Measurements from ENCODE around the gene VSNL1. TPM values are rescaled to one million over a fixed set of nuclear protein-coding genes. Genes with fewer than 3 reads are reported as not detected.

VSNL1 gene
- total RNA-seq, 1 experiment from 2014 or later = not detected

- Histone ChIP-seq H3K27ac (no peak overlapping the region), H3K36me3 (ENCODE audit: low read depth) (peaks cover 2% of the 10 kb centered on the region; the same call in 1 of the 2 replicates), H2AFZ (no peak overlapping the region), H3K79me2 (ENCODE audit: low read depth) (no peaks in the 10 kb centered on the region), H3K4me2 (no peak overlapping the region), H3K27me3 (ENCODE audit: insufficient read depth, low read depth) (no peaks in the 10 kb centered on the region), H4K20me1 (ENCODE audit: insufficient read depth) (no peaks in the 10 kb centered on the region; the same call in 1 of the 2 replicates), H3K4me1 (replicated peaks; ENCODE audit: insufficient read depth) (no peaks in the 10 kb centered on the region), H3K9me3 (ENCODE audit: insufficient read depth, low read depth) (no peaks in the 10 kb centered on the region), H3K4me3 (no peak overlapping the region), H3K9me2 (ENCODE audit: insufficient read depth) (no peaks in the 10 kb centered on the region), H3F3A (ENCODE audit: insufficient read depth, low read depth) (peaks cover 13% of the 10 kb centered on the region)
- DNase-seq = no peak
- no TSS peak for BruUV-seq (replicated peaks)
- TF ChIP-seq EZH2 (IDR thresholded peaks at IDR 0.05; ENCODE audit: low read depth) (no peak), CTCF (conservative IDR thresholded peaks at IDR 0.05) (0 out of 2 replicates have a peak, but pooled peaks have one; percentile 24)
- CTCF ChIA-PET = interaction anchor here (0.7 kb wide), 1 partner anchor 24 kb away, joined by 4 read pairs; no protein-coding TSS in a partner anchor
- intact Hi-C loops (cut with micrococcal nuclease; ENCODE audit: unreplicated experiment) = loop anchor here (5.0 kb wide), 2 partner anchors 365 to 1055 kb away; no protein-coding TSS in a partner anchor
- POLR2A ChIA-PET (ENCODE audit: unreplicated experiment) = interaction anchor here (0.6 kb wide), 1 partner anchor 14 kb away, joined by 11 read pairs; no protein-coding TSS in a partner anchor
Measured at GRCh38 chr2:17672583-17673317, 132.3 kb downstream of the VSNL1 start.

- Histone ChIP-seq H3F3A (ENCODE audit: insufficient read depth, low read depth) (peaks cover 13% of the 10 kb centered on the region), H3K27ac (no peak overlapping the region), H4K20me1 (ENCODE audit: insufficient read depth) (no peaks in the 10 kb centered on the region; the same call in 1 of the 2 replicates), H2AFZ (no peak overlapping the region), H3K4me1 (replicated peaks; ENCODE audit: insufficient read depth) (0 out of 2 replicates have a peak, but pooled peaks cover 4% of the 10 kb centered on the region), H3K36me3 (ENCODE audit: low read depth) (no peaks in the 10 kb centered on the region; the same call in 1 of the 2 replicates), H3K9me3 (ENCODE audit: insufficient read depth, low read depth) (no peaks in the 10 kb centered on the region), H3K9me2 (ENCODE audit: insufficient read depth) (no peaks in the 10 kb centered on the region), H3K79me2 (ENCODE audit: low read depth) (no peaks in the 10 kb centered on the region), H3K27me3 (ENCODE audit: insufficient read depth, low read depth) (no peaks in the 10 kb centered on the region), H3K4me2 (no peak overlapping the region), H3K4me3 (no peak overlapping the region)
- ChIA-PET POLR2A (ENCODE audit: unreplicated experiment) (no interaction called here), CTCF (interaction anchor here (0.6 to 1.1 kb wide), 2 partner anchors 1150 to 1364 kb away, joined by 3 read pairs; no protein-coding TSS in a partner anchor)
- TF ChIP-seq EZH2 (IDR thresholded peaks at IDR 0.05; ENCODE audit: low read depth) (no peak), CTCF (conservative IDR thresholded peaks at IDR 0.05) (no peak)
- no peak for DNase-seq
- no TSS peak for BruUV-seq (replicated peaks)
- intact Hi-C loops (cut with micrococcal nuclease; ENCODE audit: unreplicated experiment) = loop anchor here (5.0 kb wide), 2 partner anchors 368 to 1058 kb away; no protein-coding TSS in a partner anchor
Measured at GRCh38 chr2:17674817-17675216, 134.3 kb downstream of the VSNL1 start.

GRCh38 chr2:17680119-17680518 lies 139.6 kb downstream of the VSNL1 start:
- no peaks in the 10 kb centered on the region for H4K20me1 ChIP-seq (ENCODE audit: insufficient read depth)
- peak in 1 of 2 experiments; percentile 65 for DNase-seq

More at GRCh38 chr2:17680119-17680518, 139.6 kb downstream of the VSNL1 start:
- intact Hi-C loops (cut with micrococcal nuclease; ENCODE audit: unreplicated experiment) = no loop called here
- ChIA-PET CTCF (no interaction called here), POLR2A (ENCODE audit: unreplicated experiment) (no interaction called here)
- Histone ChIP-seq H3K4me2 (no peak overlapping the region), H3F3A (ENCODE audit: insufficient read depth, low read depth) (no peaks in the 10 kb centered on the region), H3K9me2 (ENCODE audit: insufficient read depth) (no peaks in the 10 kb centered on the region), H3K4me1 (replicated peaks; ENCODE audit: insufficient read depth) (peaks cover 14% of the 10 kb centered on the region; the same call in 1 of the 2 replicates), H3K79me2 (ENCODE audit: low read depth) (no peaks in the 10 kb centered on the region), H2AFZ (no peak overlapping the region), H3K9me3 (ENCODE audit: insufficient read depth, low read depth) (no peaks in the 10 kb centered on the region), H3K36me3 (ENCODE audit: low read depth) (peaks cover 7% of the 10 kb centered on the region; the same call in 1 of the 2 replicates), H3K27ac (peak overlapping the region; percentile 4; the same call in 1 of the 2 replicates), H3K4me3 (no peak overlapping the region), H3K27me3 (ENCODE audit: insufficient read depth, low read depth) (no peaks in the 10 kb centered on the region)
- BruUV-seq (replicated peaks) = no TSS peak
- TF ChIP-seq CTCF (conservative IDR thresholded peaks at IDR 0.05) (no peak), EZH2 (IDR thresholded peaks at IDR 0.05; ENCODE audit: low read depth) (no peak)

Data from PC-9 (cell line).